ENCODE results near the gene CASP10. TPM values are rescaled to one million over a fixed set of nuclear protein-coding genes. Genes with fewer than 3 reads are reported as not detected.

The CASP10 gene
- total and polyA plus RNA-seq, 9 of the 15 experiments (the other 6 are each of a cell fraction or from before 2014, with no cell fraction given), result 7.1 to 20.4 (median 10.8) TPM

GRCh38 chr2:201136889-201137321, 46.0 kb upstream of the CASP10 start:
- Histone ChIP-seq H3K9ac (ENCODE audit: insufficient read depth in 1 of 2, low read depth in 2 of 2, low read length in 2 of 2) (no peak overlapping the region), H3K79me2 (ENCODE audit: control insufficient read depth, insufficient read depth, low read length) (peaks cover 31% of the 10 kb centered on the region), H3K27me3 (ENCODE audit: control insufficient read depth in 2 of 2, insufficient read depth in 2 of 2, low read length in 2 of 2) (no peaks in the 10 kb centered on the region), H3K36me3 (ENCODE audit: control insufficient read depth, insufficient read depth, low read length) (peaks cover 75% of the 10 kb centered on the region), H3K9me1 (ENCODE audit: control insufficient read depth, insufficient read depth, low read length) (no peaks in the 10 kb centered on the region), H3K9me3 (replicated peaks; ENCODE audit: control insufficient read depth, insufficient read depth, low read depth, low read length) (no peaks in the 10 kb centered on the region), H3K4me1 (replicated peaks in 1 of 2; ENCODE audit: control insufficient read depth in 2 of 2, insufficient read depth in 2 of 2, low read length in 2 of 2) (peaks cover 0 to 10% of the 10 kb centered on the region in 2 experiments; a peak in 3 of 5 replicates), H3K4me2 (ENCODE audit: insufficient read depth, low read length) (no peak overlapping the region), H3K27ac (ENCODE audit: extremely low read depth, low read depth, low read length) (no peak overlapping the region), H2AFZ (ENCODE audit: low read depth, low read length) (no peak overlapping the region), H3K4me3 (no peak overlapping the region), H4K20me1 (replicated peaks; ENCODE audit: control insufficient read depth, insufficient read depth, low read length) (no peaks in the 10 kb centered on the region)
- no TSS peak for BruUV-seq (replicated peaks)
- DNase-seq (ENCODE audit: extremely low read depth in 1 of 4, low spot score in 3 of 4) (no peak), ATAC-seq (no peak), FAIRE-seq (no peak)
- POLR2A ChIA-PET, result interaction anchor here (0.5 to 2.6 kb wide), 2 partner anchors 8 to 170 kb away, joined by 3 to 15 read pairs; no protein-coding TSS in a partner anchor
- CTCF ChIA-PET (ENCODE audit: low intra/inter-chr PET ratio), result no interaction called here
- in situ Hi-C loops (cut with MboI) (no loop called here), intact Hi-C loops (cut with micrococcal nuclease) (no loop called here)
- TF ChIP-seq POLR2G (IDR thresholded peaks at IDR 0.05; ENCODE audit: low read depth, low read length) (peak; percentile 65), RBFOX2 (IDR thresholded peaks at IDR 0.05; ENCODE audit: low read depth, low read length) (peak; percentile 47; the same call in 1 of the 2 replicates), SOX6 (IDR thresholded peaks at IDR 0.05) (no peak)
- 83% methylated on average over 1 of the region's 3 CpGs for whole genome bisulfite sequencing (ENCODE audit: insufficient coverage, low coverage, missing lambda C conversion rate)

DNA sequence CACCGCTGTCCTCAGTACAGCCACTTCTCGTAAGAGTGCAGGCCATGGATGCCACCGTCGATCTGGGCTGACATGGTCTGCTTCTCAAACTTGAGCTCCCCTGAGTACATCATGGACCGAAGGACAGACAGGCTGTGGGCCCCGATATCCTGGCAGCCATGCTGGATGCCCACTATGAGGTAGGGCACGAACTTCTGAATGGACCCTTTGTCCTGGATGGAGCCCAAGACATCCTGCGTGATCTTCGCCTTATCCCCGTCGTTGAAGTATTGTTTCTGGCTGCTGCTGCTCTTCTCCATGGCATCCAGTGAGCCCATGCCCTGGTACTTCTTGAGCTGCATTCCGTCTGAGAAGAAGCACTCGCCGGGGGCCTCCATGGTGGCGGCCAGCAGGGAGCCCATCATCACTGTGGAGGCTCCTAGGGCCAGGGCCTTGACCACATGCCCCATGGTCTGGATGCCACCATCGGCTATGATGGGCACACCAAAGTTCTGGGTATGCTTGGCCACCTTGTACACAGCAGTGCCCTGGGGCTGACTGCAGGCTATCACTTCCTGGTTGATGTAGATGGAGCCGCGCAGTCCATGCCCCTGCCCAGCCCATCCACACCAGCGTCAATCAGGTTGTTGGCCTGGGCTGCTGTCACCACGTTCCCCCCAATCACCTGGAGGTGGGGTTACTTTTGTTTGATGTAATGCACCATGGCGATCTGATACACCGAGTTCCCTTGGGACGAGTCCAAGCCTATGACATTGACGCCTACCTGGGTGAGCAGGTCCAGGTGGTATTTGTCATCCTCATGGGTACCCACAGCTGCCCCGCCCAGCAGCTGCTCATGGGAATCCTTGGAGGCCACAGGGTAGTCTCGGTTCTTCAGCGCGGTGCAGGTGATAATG, 45.2 kb upstream of the CASP10 start:
- Histone ChIP-seq H3K9ac (ENCODE audit: insufficient read depth in 1 of 2, low read depth in 2 of 2, low read length in 2 of 2) (no peak overlapping the region), H2AFZ (ENCODE audit: low read depth, low read length) (no peak overlapping the region), H3K4me3 (no peak overlapping the region), H3K9me3 (replicated peaks; ENCODE audit: control insufficient read depth, insufficient read depth, low read depth, low read length) (no peaks in the 10 kb centered on the region), H3K4me2 (ENCODE audit: insufficient read depth, low read length) (no peak overlapping the region), H3K27ac (ENCODE audit: extremely low read depth, low read depth, low read length) (no peak overlapping the region), H3K9me1 (ENCODE audit: control insufficient read depth, insufficient read depth, low read length) (no peaks in the 10 kb centered on the region), H3K79me2 (ENCODE audit: control insufficient read depth, insufficient read depth, low read length) (peaks cover 22% of the 10 kb centered on the region), H4K20me1 (replicated peaks; ENCODE audit: control insufficient read depth, insufficient read depth, low read length) (no peaks in the 10 kb centered on the region), H3K36me3 (ENCODE audit: control insufficient read depth, insufficient read depth, low read length) (peaks cover 72% of the 10 kb centered on the region), H3K4me1 (replicated peaks in 1 of 2; ENCODE audit: control insufficient read depth in 2 of 2, insufficient read depth in 2 of 2, low read length in 2 of 2) (peaks cover 0 to 4% of the 10 kb centered on the region in 2 experiments; a peak in 3 of 5 replicates), H3K27me3 (ENCODE audit: control insufficient read depth in 2 of 2, insufficient read depth in 2 of 2, low read length in 2 of 2) (no peaks in the 10 kb centered on the region)
- 93% methylated on average over 16 of the region's 28 CpGs for WGBS (ENCODE audit: insufficient coverage, low coverage, missing lambda C conversion rate)
- ATAC-seq (no peak), FAIRE-seq (no peak), DNase-seq (ENCODE audit: extremely low read depth in 1 of 4, low spot score in 3 of 4) (no peak)
- BruUV-seq (replicated peaks), result no TSS peak
- ChIA-PET POLR2A (interaction anchor here (0.5 to 2.6 kb wide), 3 partner anchors 7 to 171 kb away, joined by 3 to 15 read pairs (median 4); no protein-coding TSS in a partner anchor), CTCF (ENCODE audit: low intra/inter-chr PET ratio) (no interaction called here)
- in situ Hi-C loops (cut with MboI) (no loop called here), intact Hi-C loops (cut with micrococcal nuclease) (no loop called here)
- TF ChIP-seq POLR2G (IDR thresholded peaks at IDR 0.05; ENCODE audit: low read depth, low read length) (peak; percentile 16; the same call in 1 of the 2 replicates), ZBTB5 (IDR thresholded peaks at IDR 0.05) (no peak), ZNF699 (CRISPR knock-in tag; IDR thresholded peaks at IDR 0.05; ENCODE audit: insufficient replicate concordance) (no peak), SMC3 (conservative IDR thresholded peaks at IDR 0.05; ENCODE audit: insufficient read depth, low read depth, low read length) (no peak), SETDB1 (IDR thresholded peaks at IDR 0.05; ENCODE audit: low read length) (no peak), DDX20 (tag; IDR thresholded peaks at IDR 0.05; ENCODE audit: low read depth) (no peak)

All from K562 (cell line).